HG03095 (cell line): ENCODE results near the gene PIGZ.
A peak's percentile ranks its signal among the peaks of the same experiment; 100 is the strongest.
"Not testable (repeated sequence)": the region's sequence is repeated elsewhere in the genome, so short reads cannot be mapped to it uniquely, and the experiment has no call there.

Experiments used
- ATAC-seq: cut with Tn5 transposase; IDR thresholded peaks from one replicate; pipeline ENCODE4 v1.9.1; 2021; ENCODE audit warnings: moderate library complexity; ENCODE audit not compliant: unreplicated experiment

PIGZ gene

GRCh38 chr3:196962108-196962929 is 6.3 kb downstream of the PIGZ start:
- ATAC-seq, result no peak

DNA sequence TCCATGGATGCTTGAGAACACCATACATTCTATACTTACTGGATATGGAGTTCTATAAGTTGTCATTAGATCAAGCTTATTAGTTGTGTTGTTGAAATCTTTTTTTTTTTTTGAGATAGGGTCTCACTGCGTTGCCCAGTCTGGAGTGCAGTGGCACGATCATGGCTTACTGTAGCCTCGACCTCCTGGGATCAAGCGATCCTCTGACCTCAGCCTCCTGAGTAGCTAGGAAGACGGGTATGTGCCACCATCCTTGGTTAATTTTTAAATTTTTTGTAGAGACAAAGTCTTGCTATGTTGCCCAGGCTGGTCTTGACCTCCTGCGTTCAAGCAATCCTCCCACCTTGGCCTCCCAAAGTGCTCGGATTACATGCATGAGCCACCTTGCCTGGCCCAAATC is 13.8 kb downstream of the PIGZ start:
- ATAC-seq, result no peak

- no peak for ATAC-seq
Measured at GRCh38 chr3:196951371-196951770, 17.3 kb downstream of the PIGZ start.

GRCh38 chr3:196949750-196950149 is 18.9 kb downstream of the PIGZ start:
- ATAC-seq, result no peak

GRCh38 chr3:196949285-196949619 is 19.4 kb downstream of the PIGZ start:
- ATAC-seq, result no peak

DNA sequence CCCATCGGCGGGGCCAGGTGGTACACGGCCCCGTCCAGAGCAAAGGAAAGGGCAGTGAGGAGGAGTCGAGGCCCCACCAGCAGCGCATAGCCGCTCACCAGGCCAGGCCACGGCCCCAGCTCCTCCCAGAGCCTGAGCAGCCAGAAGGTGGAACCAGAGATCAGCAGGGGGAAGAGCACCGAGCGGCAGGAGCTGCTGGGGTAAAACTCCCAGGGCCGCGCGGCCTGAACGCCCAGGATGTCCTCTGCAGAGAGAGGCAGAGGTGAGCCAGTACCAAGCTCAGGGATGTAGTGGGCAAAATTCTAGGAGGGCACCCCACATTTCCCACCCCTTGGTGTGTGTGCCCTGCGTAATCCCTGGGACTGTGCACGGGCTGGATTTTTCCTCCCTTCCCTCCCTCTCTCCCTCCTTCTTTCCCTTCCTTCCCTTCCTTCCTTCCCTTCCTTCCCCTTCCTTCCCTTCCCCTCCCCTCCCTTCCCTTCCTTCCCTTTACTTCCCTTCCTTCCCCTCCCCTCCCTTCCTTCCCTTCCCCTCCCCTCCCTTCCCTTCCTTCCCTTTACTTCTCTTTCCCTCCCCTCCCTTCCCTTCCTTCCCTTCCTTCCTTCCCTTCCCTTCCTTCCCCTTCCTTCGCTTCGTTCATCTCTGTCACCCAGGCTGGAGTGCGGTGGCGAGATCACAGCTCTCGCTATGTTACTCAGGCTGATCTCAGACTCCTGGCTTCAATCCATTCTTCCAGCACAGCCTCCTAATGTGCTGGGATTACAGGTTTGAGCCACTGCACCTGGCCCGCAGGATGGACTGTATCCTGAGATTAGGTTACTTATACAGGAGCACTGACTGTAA is 20.0 kb downstream of the PIGZ start:
- ATAC-seq, result no peak

GRCh38 chr3:196947860-196948441 is 20.7 kb downstream of the PIGZ start:
- no peak for ATAC-seq

- ATAC-seq, result no peak
Measured at GRCh38 chr3:196947136-196947859, 21.3 kb downstream of the PIGZ start.

GRCh38 chr3:196944037-196944790 is 24.4 kb downstream of the PIGZ start:
- not testable (repeated sequence) for ATAC-seq

DNA sequence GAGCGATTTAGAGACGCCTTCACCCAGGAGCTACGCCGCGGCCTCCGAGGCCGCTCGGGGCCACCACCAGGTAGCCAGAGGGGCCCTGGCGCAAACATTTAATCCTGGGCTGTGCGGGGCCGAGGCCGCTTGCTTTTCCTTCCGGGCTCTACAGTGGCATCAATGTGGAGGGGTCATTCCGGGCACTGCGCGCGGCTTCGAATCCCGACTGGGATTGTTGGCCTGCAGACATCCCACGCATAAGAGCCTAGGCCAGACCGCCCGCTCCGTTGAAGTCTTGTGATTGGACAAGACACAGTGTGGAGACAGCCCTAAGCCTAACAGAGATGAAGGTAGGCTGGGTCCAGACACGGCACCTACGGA is 25.7 kb downstream of the PIGZ start:
- ATAC-seq, result peak; percentile 10

DNA sequence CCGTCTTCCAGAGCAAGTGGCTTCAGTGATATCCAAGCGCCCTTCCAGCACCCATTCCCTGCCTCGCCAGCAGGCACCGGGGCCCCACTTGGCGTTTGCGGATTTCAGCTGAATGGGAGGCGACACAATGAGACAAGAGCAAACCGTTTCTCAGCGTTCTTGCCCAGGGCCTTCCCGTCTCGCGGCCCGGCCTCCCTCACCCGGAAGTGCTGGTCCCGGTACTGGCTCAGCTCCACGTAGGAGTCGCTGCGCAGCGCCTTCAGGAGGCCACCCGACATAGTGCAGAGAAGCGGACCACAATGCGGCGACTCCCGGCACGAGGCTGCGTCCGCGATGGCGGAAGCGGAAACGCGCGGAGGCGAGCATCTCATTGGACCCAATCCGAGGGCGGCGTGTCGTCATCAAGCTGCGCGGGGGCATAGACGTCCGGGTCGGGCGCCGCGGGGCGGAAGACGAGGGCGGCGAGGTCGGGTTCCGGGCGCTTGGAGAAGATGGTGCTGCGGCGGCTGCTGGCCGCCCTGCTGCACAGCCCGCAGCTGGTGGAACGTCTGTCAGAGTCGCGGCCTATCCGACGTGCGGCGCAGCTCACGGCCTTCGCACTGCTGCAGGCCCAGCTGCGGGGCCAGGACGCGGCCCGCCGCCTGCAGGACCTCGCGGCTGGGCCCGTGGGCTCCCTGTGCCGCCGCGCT is 26.3 kb downstream of the PIGZ start, which contains the start of gene NCBP2:
TSS of gene NCBP2 (minus strand) at position 303 of the 689 bp plus-strand sequence. CDS start at position 278, 25 bp downstream.
- ATAC-seq, result peak; percentile 85

- peak; percentile 17 for ATAC-seq
Measured at GRCh38 chr3:196941729-196942225, 26.9 kb downstream of the PIGZ start.

- no peak for ATAC-seq
Measured at GRCh38 chr3:196938576-196938975, 30.1 kb downstream of the PIGZ start.

GRCh38 chr3:196938124-196938523 is 30.5 kb downstream of the PIGZ start:
- ATAC-seq, result no peak

GRCh38 chr3:196936288-196936687 is 32.3 kb downstream of the PIGZ start:
- ATAC-seq, result no peak

DNA sequence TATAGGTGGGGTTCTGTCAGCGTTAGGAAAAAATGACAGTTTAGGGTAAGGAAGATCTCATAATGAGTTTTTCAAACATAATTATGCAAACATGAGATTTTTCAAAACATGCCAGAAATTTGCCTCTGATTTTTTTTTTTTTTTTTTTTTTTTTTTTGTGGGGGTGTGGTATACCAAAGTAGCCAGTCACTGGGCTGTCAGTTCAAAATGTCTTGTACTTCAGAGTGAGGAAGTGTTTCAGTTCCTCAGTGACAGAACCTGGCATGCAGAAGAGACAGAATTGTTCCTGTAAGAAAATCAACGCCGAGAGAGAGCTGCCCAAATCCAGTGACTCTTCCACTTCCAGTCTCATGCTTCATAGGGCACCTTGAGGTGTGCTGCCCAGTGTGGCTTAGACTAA is 36.0 kb downstream of the PIGZ start:
- ATAC-seq, result peak; percentile 44

GRCh38 chr3:196931828-196932587 is 36.6 kb downstream of the PIGZ start:
- ATAC-seq, result peak; percentile 64

GRCh38 chr3:196931157-196931556 is 37.5 kb downstream of the PIGZ start:
- ATAC-seq, result no peak
